Activated CD4-positive, alpha-beta memory T cell treated with anti-CD3 and anti-CD28 coated beads, Interleukin-2, amount 10 ng/mL, durations not matched to agents 7 days and 5 days (primary cell): ENCODE results near the gene PBX3. TPM values are rescaled to one million over a fixed set of nuclear protein-coding genes. Genes with fewer than 3 reads are reported as not detected.
A peak's percentile ranks its signal among the peaks of the same experiment; 100 is the strongest.

Experiments used
- CTCF ChIA-PET: fragments of 350-600 bp; sonication (Branson Sonifier 250); formaldehyde crosslinking; loops from one replicate; lab custom pipeline; 2021; ENCODE audit warnings: antibody characterized with exemption, inconsistent platforms; lab: Charles Lee
- POLR2A ChIA-PET: fragments of 350-600 bp; sonication (Branson Sonifier 250); formaldehyde crosslinking; loops from one replicate; lab custom pipeline; 2021; ENCODE audit warnings: antibody characterized with exemption; lab: Charles Lee
- DNase-seq: peaks from one replicate; pipeline ENCODE4 v3.0.0-alpha.2; 2020
- H3K27ac Mint-ChIP-seq: one replicate; pipeline ENCODE4 v1.8.0; 2021; ENCODE audit warnings: mild to moderate bottlenecking, mixed read lengths
- H3K27me3 Mint-ChIP-seq: one replicate; pipeline ENCODE4 v1.8.0; 2021; ENCODE audit warnings: mixed read lengths
- H3K36me3 Mint-ChIP-seq: one replicate; pipeline ENCODE4 v1.8.0; 2021; ENCODE audit warnings: low read depth, mixed read lengths
- H3K4me1 Mint-ChIP-seq: one replicate; pipeline ENCODE4 v1.8.0; 2021; ENCODE audit warnings: mixed read lengths
- H3K4me3 Mint-ChIP-seq: one replicate; pipeline ENCODE4 v1.8.0; 2021; ENCODE audit warnings: mild to moderate bottlenecking, mixed read lengths
- H3K9me3 Mint-ChIP-seq: one replicate; pipeline ENCODE4 v1.8.0; 2021; ENCODE audit warnings: mixed read lengths
- total RNA-seq, 2 experiments: library from RNA; stranded (reverse); gene quantifications; one replicate each; pipeline ENCODE4 v1.2.3, GENCODE V29; 2021

The PBX3 gene
- total RNA-seq, 2 experiments from 2014 or later: 15.9 to 16.3 TPM

- ChIA-PET POLR2A (interaction anchor here (0.7 kb wide), 1 partner anchor 68 kb away, joined by 3 read pairs; no protein-coding TSS in a partner anchor), CTCF (no interaction called here)
- Mint-ChIP-seq H3K27ac (no peak overlapping the region), H3K9me3 (no peaks in the 10 kb centered on the region), H3K36me3 (no peaks in the 10 kb centered on the region), H3K4me3 (no peak overlapping the region), H3K4me1 (peaks cover 10% of the 10 kb centered on the region), H3K27me3 (peaks cover 30% of the 10 kb centered on the region)
- no peak for DNase-seq
Observed at GRCh38 chr9:125742657-125743056, 4.5 kb upstream of the PBX3 start.

- Mint-ChIP-seq H3K27ac (no peak overlapping the region), H3K4me1 (peaks cover 16% of the 10 kb centered on the region), H3K36me3 (no peaks in the 10 kb centered on the region), H3K4me3 (no peak overlapping the region), H3K9me3 (no peaks in the 10 kb centered on the region), H3K27me3 (peaks cover 27% of the 10 kb centered on the region)
- no peak for DNase-seq
- POLR2A ChIA-PET: no interaction called here
- CTCF ChIA-PET: no interaction called here
Observed at GRCh38 chr9:125743682-125744428, 3.3 kb upstream of the PBX3 start.

GRCh38 chr9:125744616-125745015 is 2.6 kb upstream of the PBX3 start:
- H3K4me1 Mint-ChIP-seq: peaks cover 23% of the 10 kb centered on the region
- no peak for DNase-seq
- peaks cover 27% of the 10 kb centered on the region for H3K27me3 Mint-ChIP-seq
- no peak overlapping the region for H3K27ac Mint-ChIP-seq
- peaks cover 3% of the 10 kb centered on the region for H3K36me3 Mint-ChIP-seq
- H3K9me3 Mint-ChIP-seq: no peaks in the 10 kb centered on the region
- ChIA-PET POLR2A (no interaction called here), CTCF (interaction anchor here (1.4 kb wide), 1 partner anchor 10 kb away, joined by 3 read pairs; no protein-coding TSS in a partner anchor)
- H3K4me3 Mint-ChIP-seq: no peak overlapping the region

GRCh38 chr9:125745018-125745417 is 2.2 kb upstream of the PBX3 start:
- no peak for DNase-seq
- peak overlapping the region; percentile 86 for H3K4me3 Mint-ChIP-seq
- CTCF ChIA-PET: interaction anchor here (1.4 kb wide), 1 partner anchor 9 kb away, joined by 3 read pairs; no protein-coding TSS in a partner anchor
- H3K36me3 Mint-ChIP-seq: peaks cover 3% of the 10 kb centered on the region
- no peaks in the 10 kb centered on the region for H3K9me3 Mint-ChIP-seq
- peaks cover 23% of the 10 kb centered on the region for H3K4me1 Mint-ChIP-seq
- POLR2A ChIA-PET: interaction anchor here (0.8 to 1.7 kb wide), 6 partner anchors 11 to 504 kb away, joined by 3 to 16 read pairs (median 3); partner anchors contain the start of genes HSPA5 and MAPKAP1
- H3K27me3 Mint-ChIP-seq: peaks cover 27% of the 10 kb centered on the region
- no peak overlapping the region for H3K27ac Mint-ChIP-seq

- H3K27ac Mint-ChIP-seq: peak overlapping the region; percentile 86
- peaks cover 8% of the 10 kb centered on the region for H3K36me3 Mint-ChIP-seq
- POLR2A ChIA-PET: interaction anchor here (0.7 to 1.7 kb wide), 7 partner anchors 10 to 505 kb away, joined by 3 to 16 read pairs (median 3); partner anchors contain the start of genes HSPA5 and MAPKAP1
- H3K9me3 Mint-ChIP-seq: no peaks in the 10 kb centered on the region
- CTCF ChIA-PET: interaction anchor here (1.4 kb wide), 1 partner anchor 9 kb away, joined by 3 read pairs; no protein-coding TSS in a partner anchor
- H3K27me3 Mint-ChIP-seq: peaks cover 27% of the 10 kb centered on the region
- H3K4me1 Mint-ChIP-seq: peaks cover 28% of the 10 kb centered on the region
- H3K4me3 Mint-ChIP-seq: peak overlapping the region; percentile 86
- no peak for DNase-seq
Observed at GRCh38 chr9:125745682-125746016, 1.5 kb upstream of the PBX3 start.

- POLR2A ChIA-PET: interaction anchor here (0.7 to 1.7 kb wide), 7 partner anchors 10 to 505 kb away, joined by 3 to 16 read pairs (median 3); partner anchors contain the start of genes HSPA5 and MAPKAP1
- H3K27me3 Mint-ChIP-seq: peaks cover 27% of the 10 kb centered on the region
Observed at GRCh38 chr9:125746017-125746773, 978 bp upstream of the PBX3 start.

GRCh38 chr9:125746774-125747052 is 460 bp upstream of the PBX3 start:
- CTCF ChIA-PET: no interaction called here
- POLR2A ChIA-PET: interaction anchor here (1.6 to 1.7 kb wide), 2 partner anchors 15 to 40 kb away, joined by 6 to 16 read pairs; partner anchors contain the start of gene MAPKAP1
- no peak for DNase-seq
- no peaks in the 10 kb centered on the region for H3K9me3 Mint-ChIP-seq
- H3K36me3 Mint-ChIP-seq: peaks cover 10% of the 10 kb centered on the region
- no peak overlapping the region for H3K27ac Mint-ChIP-seq
- H3K4me3 Mint-ChIP-seq: peak overlapping the region; percentile 86
- H3K4me1 Mint-ChIP-seq: peaks cover 30% of the 10 kb centered on the region
- H3K27me3 Mint-ChIP-seq: peaks cover 27% of the 10 kb centered on the region

More at GRCh38 chr9:125746017-125746773, 978 bp upstream of the PBX3 start:
- Mint-ChIP-seq H3K9me3 (no peaks in the 10 kb centered on the region), H3K4me1 (peaks cover 30% of the 10 kb centered on the region), H3K4me3 (peak overlapping the region; percentile 86), H3K27ac (peak overlapping the region; percentile 86), H3K36me3 (peaks cover 10% of the 10 kb centered on the region)
- DNase-seq: peak; percentile 93
- CTCF ChIA-PET: interaction anchor here (1.4 kb wide), 1 partner anchor 8 kb away, joined by 3 read pairs; no protein-coding TSS in a partner anchor

- DNase-seq: peak; percentile 38
- ChIA-PET CTCF (interaction anchor here (0.6 kb wide), 1 partner anchor 220 kb away, joined by 6 read pairs; no protein-coding TSS in a partner anchor), POLR2A (interaction anchor here (1.0 to 1.5 kb wide), 2 partner anchors 12 to 41 kb away, joined by 3 to 7 read pairs; partner anchors contain the start of gene MAPKAP1)
- H3K27me3 Mint-ChIP-seq: peaks cover 21% of the 10 kb centered on the region
- no peaks in the 10 kb centered on the region for H3K9me3 Mint-ChIP-seq
- peak overlapping the region; percentile 47 for H3K27ac Mint-ChIP-seq
- H3K4me1 Mint-ChIP-seq: peaks cover 32% of the 10 kb centered on the region
- H3K36me3 Mint-ChIP-seq: peaks cover 12% of the 10 kb centered on the region
- H3K4me3 Mint-ChIP-seq: peak overlapping the region; percentile 76
Observed at GRCh38 chr9:125747765-125748445, 732 bp downstream of the PBX3 start.

- ChIA-PET POLR2A (interaction anchor here (1.5 kb wide), 1 partner anchor 42 kb away, joined by 7 read pairs; the partner anchor contains the start of gene MAPKAP1), CTCF (no interaction called here)
- Mint-ChIP-seq H3K36me3 (peaks cover 12% of the 10 kb centered on the region), H3K27ac (peak overlapping the region; percentile 47), H3K9me3 (no peaks in the 10 kb centered on the region), H3K27me3 (peaks cover 17% of the 10 kb centered on the region), H3K4me1 (peaks cover 32% of the 10 kb centered on the region), H3K4me3 (peak overlapping the region; percentile 76)
- no peak for DNase-seq
Observed at GRCh38 chr9:125748446-125749099, 1.4 kb downstream of the PBX3 start.

- Mint-ChIP-seq H3K9me3 (no peaks in the 10 kb centered on the region), H3K36me3 (peaks cover 12% of the 10 kb centered on the region), H3K27ac (no peak overlapping the region), H3K4me1 (peaks cover 32% of the 10 kb centered on the region), H3K4me3 (peak overlapping the region; percentile 34), H3K27me3 (peaks cover 13% of the 10 kb centered on the region)
- DNase-seq: no peak
- ChIA-PET POLR2A (interaction anchor here (1.7 kb wide), 1 partner anchor 42 kb away, joined by 8 read pairs; the partner anchor contains the start of gene MAPKAP1), CTCF (no interaction called here)
Observed at GRCh38 chr9:125749287-125749935, 2.2 kb downstream of the PBX3 start.

GRCh38 chr9:125749951-125750626 is 2.9 kb downstream of the PBX3 start:
- DNase-seq: no peak
- H3K9me3 Mint-ChIP-seq: no peaks in the 10 kb centered on the region
- peaks cover 8% of the 10 kb centered on the region for H3K27me3 Mint-ChIP-seq
- H3K4me1 Mint-ChIP-seq: peaks cover 32% of the 10 kb centered on the region
- H3K36me3 Mint-ChIP-seq: peaks cover 12% of the 10 kb centered on the region
- no peak overlapping the region for H3K27ac Mint-ChIP-seq
- ChIA-PET POLR2A (interaction anchor here (1.7 kb wide), 1 partner anchor 43 kb away, joined by 8 read pairs; the partner anchor contains the start of gene MAPKAP1), CTCF (no interaction called here)
- H3K4me3 Mint-ChIP-seq: no peak overlapping the region
